ENCODE data around the gene AP1S2.
"Not testable (repeated sequence)": the region's sequence is repeated elsewhere in the genome, so short reads cannot be mapped to it uniquely, and the experiment has no call there.

DNA sequence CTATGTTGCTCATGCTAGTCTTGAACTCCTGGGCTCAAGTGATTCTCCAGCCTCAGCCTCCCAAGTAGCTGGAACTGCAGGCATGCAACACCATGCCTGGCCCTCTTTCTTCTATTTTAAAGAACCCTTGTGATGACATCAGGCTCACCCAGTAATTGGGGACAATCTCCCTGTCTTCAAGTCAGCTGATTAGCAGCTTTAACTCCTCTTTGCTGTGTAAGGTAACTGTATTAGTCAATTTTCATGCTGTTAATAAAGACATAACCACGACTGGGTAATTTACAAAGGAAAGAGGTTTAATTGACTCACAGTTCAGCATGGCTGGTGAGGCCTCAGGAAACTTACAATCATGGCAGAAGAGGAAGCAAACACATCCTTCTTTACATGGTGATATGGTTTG is 23.3 kb upstream of the AP1S2 start:
- TF ChIP-seq, protein P1, sequence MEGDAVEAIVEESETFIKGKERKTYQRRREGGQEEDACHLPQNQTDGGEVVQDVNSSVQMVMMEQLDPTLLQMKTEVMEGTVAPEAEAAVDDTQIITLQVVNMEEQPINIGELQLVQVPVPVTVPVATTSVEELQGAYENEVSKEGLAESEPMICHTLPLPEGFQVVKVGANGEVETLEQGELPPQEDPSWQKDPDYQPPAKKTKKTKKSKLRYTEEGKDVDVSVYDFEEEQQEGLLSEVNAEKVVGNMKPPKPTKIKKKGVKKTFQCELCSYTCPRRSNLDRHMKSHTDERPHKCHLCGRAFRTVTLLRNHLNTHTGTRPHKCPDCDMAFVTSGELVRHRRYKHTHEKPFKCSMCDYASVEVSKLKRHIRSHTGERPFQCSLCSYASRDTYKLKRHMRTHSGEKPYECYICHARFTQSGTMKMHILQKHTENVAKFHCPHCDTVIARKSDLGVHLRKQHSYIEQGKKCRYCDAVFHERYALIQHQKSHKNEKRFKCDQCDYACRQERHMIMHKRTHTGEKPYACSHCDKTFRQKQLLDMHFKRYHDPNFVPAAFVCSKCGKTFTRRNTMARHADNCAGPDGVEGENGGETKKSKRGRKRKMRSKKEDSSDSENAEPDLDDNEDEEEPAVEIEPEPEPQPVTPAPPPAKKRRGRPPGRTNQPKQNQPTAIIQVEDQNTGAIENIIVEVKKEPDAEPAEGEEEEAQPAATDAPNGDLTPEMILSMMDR (IDR thresholded peaks at IDR 0.05) = not testable (repeated sequence)
- not testable (repeated sequence) for TF ChIP-seq POLR2A (IDR thresholded peaks at IDR 0.05); POLR2AphosphoS5 (IDR thresholded peaks at IDR 0.05; ENCODE audit: insufficient read depth in 1 of 2, low read depth in 1 of 2)

All from vagina (tissue), 2 donors.